ENCODE measurements around the gene SCN1A.

DNA sequence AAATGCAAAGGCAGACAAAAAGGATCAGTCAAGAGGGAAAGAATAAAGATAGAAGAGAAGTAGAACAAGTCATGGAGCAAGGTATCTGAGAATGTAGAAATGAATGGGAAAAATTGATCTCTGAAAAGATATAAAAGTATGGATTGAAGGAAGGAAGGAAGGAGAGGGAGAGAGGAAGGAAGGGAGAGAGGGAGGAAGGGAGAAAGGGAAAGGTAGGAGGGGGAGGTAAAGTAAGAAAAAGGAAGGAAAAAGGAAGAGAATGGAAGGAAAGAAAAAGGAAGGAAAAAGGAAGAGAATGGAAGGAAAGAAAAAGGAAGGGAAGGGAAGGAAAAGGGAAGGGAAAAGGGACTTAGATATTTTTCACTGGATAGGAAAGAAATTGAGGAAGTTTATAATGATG lies 142.7 kb downstream of the SCN1A start:
- TF ChIP-seq EP300 (IDR thresholded peaks at IDR 0.05) (no peak), POLR2A (IDR thresholded peaks at IDR 0.05) (no peak), POLR2AphosphoS5 (IDR thresholded peaks at IDR 0.05) (no peak)
- TF ChIP-seq, protein P1, sequence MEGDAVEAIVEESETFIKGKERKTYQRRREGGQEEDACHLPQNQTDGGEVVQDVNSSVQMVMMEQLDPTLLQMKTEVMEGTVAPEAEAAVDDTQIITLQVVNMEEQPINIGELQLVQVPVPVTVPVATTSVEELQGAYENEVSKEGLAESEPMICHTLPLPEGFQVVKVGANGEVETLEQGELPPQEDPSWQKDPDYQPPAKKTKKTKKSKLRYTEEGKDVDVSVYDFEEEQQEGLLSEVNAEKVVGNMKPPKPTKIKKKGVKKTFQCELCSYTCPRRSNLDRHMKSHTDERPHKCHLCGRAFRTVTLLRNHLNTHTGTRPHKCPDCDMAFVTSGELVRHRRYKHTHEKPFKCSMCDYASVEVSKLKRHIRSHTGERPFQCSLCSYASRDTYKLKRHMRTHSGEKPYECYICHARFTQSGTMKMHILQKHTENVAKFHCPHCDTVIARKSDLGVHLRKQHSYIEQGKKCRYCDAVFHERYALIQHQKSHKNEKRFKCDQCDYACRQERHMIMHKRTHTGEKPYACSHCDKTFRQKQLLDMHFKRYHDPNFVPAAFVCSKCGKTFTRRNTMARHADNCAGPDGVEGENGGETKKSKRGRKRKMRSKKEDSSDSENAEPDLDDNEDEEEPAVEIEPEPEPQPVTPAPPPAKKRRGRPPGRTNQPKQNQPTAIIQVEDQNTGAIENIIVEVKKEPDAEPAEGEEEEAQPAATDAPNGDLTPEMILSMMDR (IDR thresholded peaks at IDR 0.05), result no peak

All from upper lobe of left lung (tissue), 4 donors.